ENCODE measurements around the gene APOM.
A peak's percentile ranks its signal among the peaks of the same experiment; 100 is the strongest.

Gene APOM

GRCh38 chr6:31681135-31681671 lies 25.5 kb downstream of the APOM start:
- DNase-seq: peak in 3 of 5 donors; percentile 26 to 40 (median 32)

- no peak for DNase-seq
These were observed 27.9 kb downstream of the APOM start for GRCh38 chr6:31683591-31683990.

- DNase-seq: no peak
These were observed 30.8 kb downstream of the APOM start for GRCh38 chr6:31686483-31686882.

- no peak for DNase-seq
These were observed 31.6 kb downstream of the APOM start for GRCh38 chr6:31687321-31687720.

- no peak for DNase-seq
These were observed 32.4 kb downstream of the APOM start for GRCh38 chr6:31687860-31688693.

GRCh38 chr6:31689249-31690110 lies 33.8 kb downstream of the APOM start:
- no peak for DNase-seq

- DNase-seq: no peak
These were observed 34.8 kb downstream of the APOM start for GRCh38 chr6:31690231-31691077.

GRCh38 chr6:31691078-31691463 lies 35.4 kb downstream of the APOM start:
- no peak for DNase-seq

GRCh38 chr6:31691564-31692108 lies 35.9 kb downstream of the APOM start:
- DNase-seq: no peak

GRCh38 chr6:31692353-31692752 lies 36.7 kb downstream of the APOM start:
- DNase-seq: no peak

GRCh38 chr6:31692886-31693285 lies 37.2 kb downstream of the APOM start:
- no peak for DNase-seq

GRCh38 chr6:31693535-31693934 lies 37.8 kb downstream of the APOM start:
- DNase-seq: no peak

GRCh38 chr6:31697555-31697954 lies 41.9 kb downstream of the APOM start:
- no peak for DNase-seq

GRCh38 chr6:31700740-31701401 lies 45.2 kb downstream of the APOM start:
- DNase-seq: no peak

- DNase-seq: no peak
These were observed 46.1 kb downstream of the APOM start for GRCh38 chr6:31701666-31702404.

- no peak for DNase-seq
These were observed 46.7 kb downstream of the APOM start for GRCh38 chr6:31702405-31702818.

GRCh38 chr6:31702819-31703716 lies 47.4 kb downstream of the APOM start, which contains the start of gene ABHD16A:
Gene ABHD16A, minus strand, starts transcription at chr6:31703324. Its CDS starts 43 bp downstream, at chr6:31703281.
- peak; percentile 91 to 99 (median 95) for DNase-seq

GRCh38 chr6:31705931-31706330 lies 50.2 kb downstream of the APOM start:
- no peak for DNase-seq

- no peak for DNase-seq
These were observed 50.9 kb downstream of the APOM start, which contains the start of gene LY6G6F for GRCh38 chr6:31706599-31706998. Gene LY6G6F, plus strand, starts transcription at chr6:31706866. Its CDS starts 41 bp downstream, at chr6:31706907.

- no peak for DNase-seq
These were observed 52.0 kb downstream of the APOM start for GRCh38 chr6:31707701-31708100.

Data from T-helper 1 cell (primary cell).